HG03565 (cell line): ENCODE measurements around the gene RNPEPL1.
"Not testable (repeated sequence)": the region's sequence is repeated elsewhere in the genome, so short reads cannot be mapped to it uniquely, and the experiment has no call there.

Source experiments
- ATAC-seq: cut with Tn5 transposase; IDR thresholded peaks from one replicate; pipeline ENCODE4 v1.9.1; 2021; ENCODE audit warnings: mild to moderate bottlenecking, moderate library complexity; ENCODE audit not compliant: unreplicated experiment

Gene RNPEPL1, protein sequence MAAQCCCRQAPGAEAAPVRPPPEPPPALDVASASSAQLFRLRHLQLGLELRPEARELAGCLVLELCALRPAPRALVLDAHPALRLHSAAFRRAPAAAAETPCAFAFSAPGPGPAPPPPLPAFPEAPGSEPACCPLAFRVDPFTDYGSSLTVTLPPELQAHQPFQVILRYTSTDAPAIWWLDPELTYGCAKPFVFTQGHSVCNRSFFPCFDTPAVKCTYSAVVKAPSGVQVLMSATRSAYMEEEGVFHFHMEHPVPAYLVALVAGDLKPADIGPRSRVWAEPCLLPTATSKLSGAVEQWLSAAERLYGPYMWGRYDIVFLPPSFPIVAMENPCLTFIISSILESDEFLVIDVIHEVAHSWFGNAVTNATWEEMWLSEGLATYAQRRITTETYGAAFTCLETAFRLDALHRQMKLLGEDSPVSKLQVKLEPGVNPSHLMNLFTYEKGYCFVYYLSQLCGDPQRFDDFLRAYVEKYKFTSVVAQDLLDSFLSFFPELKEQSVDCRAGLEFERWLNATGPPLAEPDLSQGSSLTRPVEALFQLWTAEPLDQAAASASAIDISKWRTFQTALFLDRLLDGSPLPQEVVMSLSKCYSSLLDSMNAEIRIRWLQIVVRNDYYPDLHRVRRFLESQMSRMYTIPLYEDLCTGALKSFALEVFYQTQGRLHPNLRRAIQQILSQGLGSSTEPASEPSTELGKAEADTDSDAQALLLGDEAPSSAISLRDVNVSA

DNA sequence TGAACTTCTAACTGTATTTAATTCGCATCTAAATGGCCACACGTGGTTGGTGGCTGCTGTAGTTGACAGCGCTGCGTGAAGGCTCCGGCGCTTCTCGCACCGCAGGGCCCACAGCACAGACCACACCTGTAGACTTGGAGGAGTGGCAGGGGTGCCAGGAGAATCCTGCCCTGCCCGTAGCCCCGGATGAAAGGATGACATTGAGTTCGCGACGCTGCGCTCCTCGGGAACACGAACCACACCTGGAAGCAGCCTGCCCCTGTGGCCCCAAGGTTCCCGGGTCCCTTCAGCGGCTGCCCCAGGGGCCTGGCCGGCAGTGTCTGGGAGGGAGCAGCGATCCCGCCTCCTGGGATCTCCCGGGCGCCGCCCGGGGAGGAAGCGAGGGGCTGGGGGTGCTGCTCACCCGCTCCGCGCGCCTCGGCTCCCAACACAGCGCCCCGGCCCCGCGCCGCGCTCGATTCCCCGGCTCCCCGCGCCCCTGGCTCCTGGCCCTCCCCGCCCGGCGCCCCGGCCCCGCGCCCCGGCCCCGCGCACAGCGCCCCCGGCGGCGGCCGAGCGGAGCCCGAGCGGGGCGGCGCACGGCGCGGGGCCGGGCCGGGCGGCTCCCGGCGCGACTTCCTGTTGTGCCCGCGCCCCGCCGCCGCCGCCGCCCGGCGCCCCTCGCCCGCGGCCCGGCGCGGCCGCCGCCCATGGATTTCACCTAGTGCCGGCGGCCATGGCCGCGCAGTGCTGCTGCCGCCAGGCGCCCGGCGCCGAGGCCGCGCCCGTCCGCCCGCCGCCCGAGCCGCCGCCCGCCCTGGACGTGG is at the start of gene RNPEPL1:
TSS of gene RNPEPL1 (plus strand) at position 613 of the 806 bp plus-strand sequence. CDS start at position 716, 103 bp downstream.
- ATAC-seq = peak; percentile 21

DNA sequence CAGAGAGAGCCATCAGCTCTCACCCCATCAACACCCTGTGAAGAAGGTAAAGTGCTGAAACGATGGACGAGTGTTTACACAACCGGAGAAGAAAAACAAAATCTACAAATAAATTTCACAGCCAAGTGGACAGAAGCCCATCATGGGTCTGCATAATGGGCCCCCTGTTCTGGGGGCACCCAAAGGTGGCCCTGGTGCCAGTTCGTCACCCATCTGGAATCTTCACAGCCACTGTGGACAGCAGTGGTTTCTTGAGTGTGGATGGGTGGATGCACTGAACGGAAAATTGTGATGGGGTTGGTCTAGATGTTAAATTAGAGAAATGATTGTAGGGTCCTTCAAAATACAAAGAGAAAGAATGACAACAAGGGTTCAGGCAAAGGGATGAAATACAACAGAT is 49.3 kb upstream of the RNPEPL1 start:
- ATAC-seq = no peak

DNA sequence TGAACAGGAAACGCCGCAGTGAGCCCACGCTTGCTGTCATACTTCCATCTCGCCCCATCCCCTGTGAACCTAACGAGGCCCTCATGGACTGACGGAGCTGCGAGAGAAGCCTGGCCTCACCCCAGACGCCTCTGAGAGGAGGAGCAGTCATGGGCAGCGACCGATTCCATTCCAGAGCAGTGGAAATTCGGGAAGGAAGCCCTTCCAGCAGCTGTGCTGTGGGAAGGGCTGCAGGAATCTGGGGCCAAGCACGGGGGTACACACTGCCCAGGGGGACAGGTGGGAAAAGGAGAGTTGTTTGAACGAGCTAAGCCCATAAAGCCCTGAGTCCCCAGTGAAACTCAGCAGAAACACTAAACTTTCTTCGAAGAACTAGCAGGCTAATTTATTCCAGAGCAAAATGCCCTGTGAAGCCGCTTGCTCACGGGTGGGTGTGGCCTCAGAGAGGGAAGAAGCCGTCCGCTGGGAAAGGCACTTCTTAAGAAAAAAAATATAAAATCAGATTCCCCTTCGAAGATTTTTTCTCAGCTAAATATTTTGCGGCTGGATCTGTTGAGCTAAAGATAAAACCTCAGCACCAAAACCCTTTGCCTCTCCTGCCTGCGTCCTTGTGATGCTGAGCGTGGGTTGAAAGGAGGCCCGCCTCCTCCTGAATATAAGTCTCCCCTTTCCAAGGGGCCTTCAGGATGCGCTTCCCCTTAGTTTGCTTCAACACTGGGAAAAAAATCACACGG is 48.7 kb upstream of the RNPEPL1 start:
- no peak for ATAC-seq

DNA sequence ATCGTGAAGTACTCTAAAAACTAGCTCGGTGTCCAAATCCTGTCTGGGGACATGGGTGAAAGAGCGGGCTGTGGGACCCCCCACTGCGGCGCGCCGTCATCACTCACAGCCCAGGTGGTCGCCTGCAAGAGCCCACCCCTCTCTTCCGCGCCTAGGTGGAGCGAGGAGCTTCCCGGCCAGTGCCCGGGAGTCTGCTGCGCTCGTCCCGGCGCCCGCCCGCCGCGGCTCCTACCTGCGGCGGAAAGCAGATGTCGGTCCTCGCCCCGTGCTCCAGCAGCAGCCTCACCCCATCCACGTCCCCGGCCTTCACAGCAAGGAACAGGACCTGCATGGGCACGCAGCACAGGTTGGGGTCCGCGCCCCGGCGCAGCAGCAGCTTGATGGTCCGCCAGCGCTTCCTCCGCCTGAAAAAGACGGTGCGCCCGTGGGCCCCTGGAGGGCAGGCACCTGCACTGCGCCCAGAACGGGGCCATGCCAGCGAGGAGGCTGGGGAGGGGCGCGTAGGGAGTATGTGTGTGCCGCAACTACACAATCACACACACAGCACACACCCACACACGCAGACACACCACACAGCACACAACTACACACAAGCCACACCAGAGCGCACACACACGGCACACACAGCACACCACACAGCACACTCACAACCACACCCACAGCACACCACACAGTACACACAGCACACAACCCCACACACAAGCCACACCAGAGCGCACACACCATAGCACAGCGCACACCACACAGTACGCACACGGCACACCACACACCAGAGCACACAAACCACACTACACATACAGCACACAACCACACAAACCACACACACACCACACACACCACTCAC is 47.9 kb upstream of the RNPEPL1 start:
- ATAC-seq = no peak

DNA sequence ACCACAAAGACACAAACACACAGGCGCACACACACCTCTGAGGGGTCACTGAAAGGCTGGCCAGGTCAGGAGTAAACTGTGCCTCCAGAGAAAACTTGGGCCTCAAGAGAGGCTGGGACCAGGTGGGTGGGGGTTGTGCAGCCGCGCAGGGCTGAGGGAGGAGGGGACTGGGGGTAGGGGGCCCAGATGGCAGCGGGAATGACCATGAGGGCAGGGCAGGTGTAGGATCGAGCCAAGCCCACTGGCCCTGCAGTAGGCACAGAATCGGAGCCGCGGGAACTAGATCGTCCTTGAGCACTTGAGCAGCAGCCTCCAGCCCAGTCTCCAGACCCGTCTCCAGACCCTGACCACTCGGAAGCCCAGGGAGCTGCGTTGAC is 47.3 kb upstream of the RNPEPL1 start:
- ATAC-seq = no peak

DNA sequence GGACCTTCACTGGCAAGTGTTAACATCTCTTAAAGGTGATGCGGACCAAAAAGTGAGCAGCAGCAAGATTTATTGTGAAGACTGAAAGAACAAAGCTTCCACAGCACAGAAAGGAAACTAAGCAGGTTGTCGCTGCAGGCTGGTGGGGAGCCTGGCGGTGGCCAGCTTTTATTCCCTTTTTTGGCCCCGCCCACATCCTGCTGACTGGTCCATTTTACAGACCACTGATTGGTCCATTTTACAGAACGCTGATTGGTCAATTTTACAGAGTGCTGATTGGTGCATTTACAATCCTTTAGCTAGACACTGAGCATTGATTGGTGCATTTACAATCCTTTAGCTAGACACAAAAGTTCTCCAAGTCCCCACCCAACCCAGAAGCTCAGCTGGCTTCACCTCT is 46.4 kb upstream of the RNPEPL1 start:
- not testable (repeated sequence) for ATAC-seq

DNA sequence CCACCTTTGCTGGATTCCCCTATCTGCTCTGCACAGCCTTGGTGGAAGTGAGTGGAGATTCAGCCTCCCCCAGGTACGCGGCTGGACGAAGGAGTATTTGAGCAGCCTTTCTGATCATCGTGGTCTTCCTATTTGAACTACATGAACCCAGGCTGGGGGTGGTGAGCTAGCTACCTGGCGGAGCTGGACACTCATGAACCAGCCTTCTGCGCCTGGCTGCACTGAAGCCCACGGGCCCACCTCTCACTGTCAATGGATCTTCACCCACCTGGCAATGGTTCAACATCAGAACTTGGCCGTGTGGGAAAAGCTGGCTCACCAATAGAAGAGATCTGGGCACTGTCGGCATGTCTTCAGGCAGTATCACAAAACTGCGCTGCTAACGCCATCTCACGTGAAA is 45.9 kb upstream of the RNPEPL1 start:
- no peak for ATAC-seq

DNA sequence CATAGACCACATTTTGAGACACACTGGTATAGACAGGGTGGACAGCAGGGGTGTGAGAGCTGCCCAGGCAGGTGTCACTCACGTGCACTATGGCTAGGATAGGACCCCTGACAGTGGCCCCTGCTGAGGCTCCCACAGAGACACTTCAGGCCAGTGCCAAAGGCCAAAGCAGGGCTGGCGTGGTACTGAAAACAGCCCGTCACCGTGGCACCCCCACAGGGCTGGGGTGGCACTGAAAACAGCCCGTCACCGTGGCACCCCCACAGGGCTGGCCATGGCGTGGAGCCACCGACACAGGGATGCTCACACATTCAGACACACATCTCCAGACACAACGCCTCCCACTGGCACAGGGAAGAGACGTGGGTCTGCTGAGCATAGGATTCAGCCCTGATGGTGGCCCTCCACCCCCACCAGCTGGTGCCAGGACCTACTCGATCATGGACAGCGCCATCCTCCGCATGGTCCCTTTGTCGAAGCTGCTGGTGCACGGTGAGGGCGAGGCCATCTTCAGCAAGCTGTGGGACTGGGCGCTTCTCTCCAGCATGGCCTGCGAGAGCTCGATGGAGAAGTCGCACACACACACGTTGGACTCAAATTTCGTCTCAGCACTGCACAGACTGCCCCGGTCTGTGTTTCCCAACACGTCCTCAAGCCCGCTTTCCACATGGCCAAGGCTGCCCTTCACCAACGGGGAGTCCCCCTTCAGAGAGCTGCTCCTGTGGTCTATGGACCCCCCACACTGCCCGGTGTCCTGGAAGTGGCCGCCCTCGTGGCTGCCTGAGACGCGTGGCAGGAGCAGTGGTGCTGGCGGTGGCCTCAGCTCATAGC is 44.6 kb upstream of the RNPEPL1 start:
- ATAC-seq = no peak

DNA sequence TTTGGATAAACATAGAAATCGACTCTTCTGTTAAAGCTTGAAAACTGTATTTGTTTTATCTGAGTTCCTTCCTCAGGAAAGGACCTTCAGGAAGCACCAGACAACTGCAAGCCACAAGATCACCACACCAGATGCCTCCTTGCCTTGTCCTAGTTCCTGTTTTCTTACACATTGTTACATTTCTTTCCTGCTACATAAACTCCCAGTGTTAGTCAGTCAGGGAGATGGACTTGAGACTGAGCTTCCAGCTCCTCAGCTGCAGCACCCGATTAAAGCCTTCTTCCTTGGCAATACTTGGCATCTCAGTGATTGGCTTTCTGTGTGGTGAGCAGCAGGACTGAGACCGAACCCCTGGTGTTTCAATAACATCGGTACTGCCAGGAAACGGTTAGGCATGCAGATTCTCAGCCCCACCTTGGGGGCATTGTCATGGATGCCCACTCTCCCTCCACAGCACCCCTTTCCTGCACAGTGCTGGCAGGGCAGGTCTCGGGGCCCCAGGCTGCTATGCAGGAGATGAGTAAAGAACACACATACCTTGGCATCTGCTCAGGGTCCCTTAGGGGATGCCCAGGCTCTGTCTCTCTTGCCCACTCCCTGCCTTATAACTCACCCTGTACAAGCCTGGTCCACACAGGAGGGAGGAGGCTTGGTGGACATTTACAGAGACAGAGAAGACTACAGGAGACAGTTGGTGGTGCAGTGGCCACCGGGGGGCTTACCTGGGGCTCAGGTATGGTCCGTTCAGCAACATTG is 43.1 kb upstream of the RNPEPL1 start:
- ATAC-seq = no peak

DNA sequence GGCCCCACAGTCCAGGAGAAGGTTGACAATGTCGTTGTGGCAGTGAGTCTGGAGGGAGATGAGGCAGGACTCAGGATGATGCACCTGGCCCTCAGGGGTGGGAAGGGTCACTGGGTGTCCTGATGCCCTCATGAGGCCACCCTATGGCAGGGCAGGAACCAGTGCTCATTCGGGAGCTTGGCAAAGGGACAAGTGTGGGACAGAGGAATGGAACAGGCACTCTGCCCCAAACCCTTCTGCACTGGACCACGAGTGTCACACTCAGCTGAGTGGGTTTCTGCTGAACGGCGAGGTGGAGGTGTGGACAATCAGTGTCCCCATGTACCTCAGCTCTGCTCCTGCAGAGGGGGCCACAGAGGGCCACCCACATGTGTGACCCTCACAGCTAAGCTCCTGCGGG is 42.5 kb upstream of the RNPEPL1 start:
- no peak for ATAC-seq

DNA sequence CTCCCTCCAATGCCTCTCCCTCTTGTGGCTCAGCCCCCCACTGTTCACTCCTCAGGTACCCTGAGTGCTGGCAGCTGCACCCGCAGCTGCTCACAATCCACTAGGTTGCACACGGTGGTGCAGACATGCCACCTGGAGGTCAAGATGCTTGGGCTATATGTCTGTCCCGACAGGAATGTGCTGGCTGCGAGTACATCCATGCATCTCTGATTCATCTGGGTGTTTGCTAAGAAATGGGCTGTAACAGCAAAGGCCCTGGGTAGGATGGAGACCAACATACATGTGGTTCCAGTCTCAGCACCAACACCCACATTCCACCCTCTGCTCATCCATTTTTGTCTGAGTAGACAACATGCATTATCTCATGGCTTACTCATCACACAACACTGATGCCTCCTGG is 41.8 kb upstream of the RNPEPL1 start:
- no peak for ATAC-seq

DNA sequence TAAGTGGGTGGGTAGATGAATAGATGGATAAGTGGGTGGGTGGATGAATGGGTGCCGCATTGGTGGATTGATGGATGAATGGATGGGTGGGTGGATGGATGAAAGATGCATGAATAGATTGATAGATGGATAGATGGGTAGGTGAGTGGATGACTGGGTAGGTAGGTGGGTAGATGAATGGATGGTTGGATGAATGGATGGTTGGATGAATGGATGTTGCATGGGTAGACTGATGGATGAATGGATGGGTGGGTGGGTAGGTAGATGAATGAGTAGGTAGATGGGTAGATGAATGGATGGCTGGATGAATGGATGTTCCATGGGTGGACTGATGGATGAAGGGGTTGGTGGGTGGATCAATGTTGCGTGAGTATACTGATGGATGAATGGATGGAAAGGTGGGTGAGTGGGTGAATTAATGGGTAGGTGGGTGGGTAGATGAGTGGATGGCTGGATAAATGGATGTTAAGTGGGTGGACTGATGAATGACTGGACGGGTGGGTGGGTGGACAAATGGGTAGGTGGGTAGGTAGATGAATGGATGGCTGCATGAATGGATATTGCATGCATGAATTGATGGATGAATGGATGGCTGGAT is 41.0 kb upstream of the RNPEPL1 start:
- no peak for ATAC-seq

DNA sequence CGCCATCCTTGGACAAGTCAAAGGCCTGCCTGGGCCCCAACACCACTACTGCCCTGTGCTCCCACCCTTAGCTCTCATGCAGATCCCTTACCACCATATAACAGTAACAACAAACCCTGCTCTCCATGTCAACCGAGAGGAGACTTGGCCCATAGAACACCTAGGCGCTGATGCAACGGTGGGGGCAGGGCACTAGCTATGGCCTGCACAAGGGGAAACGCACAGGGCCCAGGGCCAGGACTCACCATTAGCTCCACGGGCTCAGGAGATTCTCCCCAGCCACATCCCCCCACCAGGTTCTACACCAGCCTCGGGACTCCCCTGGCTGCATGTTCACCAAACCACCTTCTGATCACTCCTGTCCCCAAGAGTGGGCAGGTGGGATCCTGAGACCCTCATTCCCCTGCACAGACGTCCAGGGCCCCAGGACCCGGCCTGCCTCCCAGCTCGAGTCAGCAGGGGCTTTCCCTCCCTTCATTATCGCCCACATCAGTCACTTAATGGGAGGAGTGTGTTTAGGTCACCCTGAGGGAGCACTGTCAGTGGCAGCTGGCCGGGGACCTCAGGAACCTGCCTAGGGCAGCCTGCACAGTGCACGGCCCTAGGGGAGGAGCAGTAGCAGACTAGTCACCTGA is 39.8 kb upstream of the RNPEPL1 start:
- ATAC-seq = no peak

DNA sequence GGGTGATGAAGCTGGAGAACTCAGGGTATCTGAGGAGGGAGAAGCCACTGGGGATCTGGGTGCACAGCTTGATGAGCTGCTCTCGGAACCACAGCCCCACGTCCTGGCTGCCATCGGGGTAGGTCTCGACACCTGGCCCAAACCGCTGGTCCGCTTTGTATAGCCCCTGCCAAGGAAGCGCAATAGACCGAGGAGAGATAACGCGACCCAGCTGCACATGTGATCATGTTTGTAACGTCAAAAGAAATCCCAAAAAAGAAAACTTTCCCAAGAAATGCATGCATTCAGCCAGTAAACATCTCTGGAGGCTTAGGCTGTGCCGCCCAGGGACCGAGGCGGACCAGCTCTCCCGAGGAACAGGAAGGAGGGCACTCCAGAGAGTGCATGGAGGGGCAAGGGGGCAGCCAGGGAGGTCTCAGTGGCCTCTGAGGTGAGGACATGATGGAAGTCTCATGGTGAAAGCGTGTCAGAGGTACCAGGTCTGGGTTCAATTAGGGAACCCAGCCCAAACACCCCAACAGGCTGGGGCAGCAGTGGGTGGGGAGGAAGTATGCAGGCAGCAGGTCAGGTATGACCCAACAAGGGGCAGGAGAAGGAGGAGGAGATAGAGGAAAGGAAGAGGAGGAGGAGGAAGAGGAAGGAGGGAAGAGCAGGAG is 38.8 kb upstream of the RNPEPL1 start:
- ATAC-seq = no peak

DNA sequence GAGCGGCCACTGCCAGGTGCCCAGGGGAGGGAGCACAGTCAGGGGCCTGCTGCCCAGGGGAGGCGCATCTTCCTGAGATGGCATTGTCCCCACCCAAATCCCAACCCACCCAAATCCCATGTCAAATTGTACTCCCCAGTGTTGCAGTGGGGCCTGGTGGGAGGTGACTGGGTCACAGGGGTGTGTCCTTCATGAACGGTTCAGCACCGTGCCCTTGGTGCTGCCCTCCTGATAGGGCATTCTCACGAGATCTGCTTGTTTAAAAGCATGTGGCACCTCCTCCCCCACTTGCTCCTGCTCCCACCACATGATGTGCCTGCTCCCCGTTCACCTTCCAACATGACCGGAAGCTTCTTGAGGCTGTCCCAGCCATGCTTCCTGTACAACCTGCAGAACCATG is 38.1 kb upstream of the RNPEPL1 start:
- ATAC-seq = no peak

DNA sequence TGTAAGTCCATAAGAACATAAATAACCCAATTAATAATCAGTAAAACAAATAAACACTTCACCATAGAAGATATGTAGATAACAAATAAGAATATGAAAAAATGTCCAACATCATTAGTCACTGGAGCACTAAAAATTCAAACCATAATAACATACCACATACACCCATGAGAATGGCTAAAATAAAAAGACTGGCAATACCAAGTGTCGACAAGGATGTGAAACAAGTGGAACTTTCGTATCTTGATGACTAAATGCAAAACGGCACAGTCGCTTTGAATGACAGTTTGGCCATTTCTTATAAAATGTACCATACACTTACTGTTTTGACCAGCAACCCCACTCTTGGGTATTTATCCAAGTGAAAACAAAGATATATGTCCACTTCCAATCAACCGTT is 37.2 kb upstream of the RNPEPL1 start:
- no peak for ATAC-seq
